Endometrial microvascular endothelial cells (primary cell): ENCODE measurements around the gene PPP6R1. TPM values are rescaled to one million over a fixed set of nuclear protein-coding genes. Genes with fewer than 3 reads are reported as not detected.
"Not testable (repeated sequence)": the region's sequence is repeated elsewhere in the genome, so short reads cannot be mapped to it uniquely, and the experiment has no call there.

ENCODE experiments used
- in situ Hi-C: cut with HindIII; loops from 2 replicates; pipeline ENCODE4 v1.10.0; 2017; ENCODE audit warnings: low sequenced_read_pairs, low pct_unique_long_range_greater_than_20kb; ENCODE audit errors: inconsistent ontology term
- total RNA-seq: library from RNA; depleted of rRNA; stranded (reverse); fragments of >200 nt; gene quantifications from one replicate; pipeline ENCODE4 v1.2.3, GENCODE V29; 2015; ENCODE audit errors: inconsistent ontology term

Gene PPP6R1
- total RNA-seq, 1 donor from 2014 or later, result 63.8 TPM

GRCh38 chr19:55229145-55229788 is 29.6 kb downstream of the PPP6R1 start:
- in situ Hi-C loops, result no loop called here

GRCh38 chr19:55228403-55229031 is 30.3 kb downstream of the PPP6R1 start, which contains the start of gene TMEM86B:
Gene TMEM86B (minus strand): TSS chr19:55228763. CDS start chr19:55228741, 22 bp downstream.
- in situ Hi-C loops, result no loop called here

GRCh38 chr19:55228015-55228391 is 30.8 kb downstream of the PPP6R1 start:
- in situ Hi-C loops, result no loop called here

- in situ Hi-C loops, result no loop called here
These were observed 31.4 kb downstream of the PPP6R1 start for GRCh38 chr19:55227241-55228014.

GRCh38 chr19:55226788-55227187 is 32.0 kb downstream of the PPP6R1 start:
- in situ Hi-C loops, result no loop called here

GRCh38 chr19:55226273-55226672 is 32.5 kb downstream of the PPP6R1 start:
- in situ Hi-C loops, result no loop called here

- in situ Hi-C loops, result no loop called here
These were observed 33.3 kb downstream of the PPP6R1 start for GRCh38 chr19:55225415-55225958.

- in situ Hi-C loops, result not testable (repeated sequence)
These were observed 34.0 kb downstream of the PPP6R1 start for GRCh38 chr19:55224679-55225414.

GRCh38 chr19:55224038-55224665 is 34.7 kb downstream of the PPP6R1 start:
- in situ Hi-C loops, result no loop called here

- in situ Hi-C loops, result no loop called here
These were observed 35.4 kb downstream of the PPP6R1 start for GRCh38 chr19:55223291-55224037.

GRCh38 chr19:55220525-55220924 is 38.3 kb downstream of the PPP6R1 start:
- in situ Hi-C loops, result no loop called here

GRCh38 chr19:55216461-55217198 is 42.2 kb downstream of the PPP6R1 start:
- in situ Hi-C loops, result no loop called here

GRCh38 chr19:55213547-55213946 is 45.3 kb downstream of the PPP6R1 start:
- in situ Hi-C loops, result no loop called here

- in situ Hi-C loops, result no loop called here
These were observed 46.4 kb downstream of the PPP6R1 start for GRCh38 chr19:55212447-55212846.

GRCh38 chr19:55209693-55210472 is 48.9 kb downstream of the PPP6R1 start:
- in situ Hi-C loops, result no loop called here

GRCh38 chr19:55208880-55209692 is 49.7 kb downstream of the PPP6R1 start, which contains the start of gene PTPRH:
Gene PTPRH (minus strand): TSS chr19:55209501. CDS start chr19:55209433, 68 bp downstream.
- in situ Hi-C loops, result no loop called here
